Astrocyte (in vitro differentiated cells and primary cell): ENCODE results near the gene MAN1C1. TPM values are rescaled to one million over a fixed set of nuclear protein-coding genes. Genes with fewer than 3 reads are reported as not detected.
"Not testable (repeated sequence)": the region's sequence is repeated elsewhere in the genome, so short reads cannot be mapped to it uniquely, and the experiment has no call there.

Source experiments
- DNase-seq: peaks from one replicate; pipeline ENCODE4 v3.0.0-alpha.2; 2010; ENCODE audit warnings: low read depth
- FAIRE-seq: peaks from 2 replicates; lab custom pipeline; 2011; peaks lifted over from hg19 to GRCh38; lab: Jason Lieb, UNC
- H2AFZ ChIP-seq: 2 replicates; pipeline ENCODE4 v1.6.0; 2012; ENCODE audit warnings: low read depth, low read length, inconsistent platforms
- H3K27ac ChIP-seq: 2 replicates; pipeline ENCODE4 v1.5.1; 2011; ENCODE audit warnings: low read depth, low read length, inconsistent platforms
- H3K27me3 ChIP-seq: 2 replicates; pipeline ENCODE4 v1.6.0; 2011; ENCODE audit warnings: low read length, inconsistent platforms; ENCODE audit not compliant: insufficient read depth
- H3K36me3 ChIP-seq: 2 replicates; pipeline ENCODE4 v1.5.1; 2011; ENCODE audit warnings: low read length, inconsistent platforms; ENCODE audit not compliant: insufficient read depth
- H3K4me1 ChIP-seq: 2 replicates; pipeline ENCODE4 v1.5.1; 2011; ENCODE audit warnings: low read length, inconsistent platforms; ENCODE audit not compliant: insufficient read depth
- H3K4me2 ChIP-seq: 2 replicates; pipeline ENCODE4 v1.6.0; 2012; ENCODE audit warnings: low read length, inconsistent platforms
- H3K4me3 ChIP-seq: 2 replicates; pipeline ENCODE4 v1.5.1; 2011; ENCODE audit warnings: low read depth, mild to moderate bottlenecking, low read length, inconsistent platforms; ENCODE audit not compliant: insufficient read depth
- H3K79me2 ChIP-seq: 2 replicates; pipeline ENCODE4 v1.6.0; 2012; ENCODE audit warnings: mild to moderate bottlenecking, low read length, inconsistent platforms; ENCODE audit not compliant: insufficient read depth
- H3K9ac ChIP-seq: 2 replicates; pipeline ENCODE4 v1.6.0; 2012; ENCODE audit warnings: mild to moderate bottlenecking, low read length, inconsistent platforms
- H3K9me3 ChIP-seq: 2 replicates; pipeline ENCODE4 v1.5.1; 2012; ENCODE audit warnings: low read depth, mild to moderate bottlenecking, low read length, inconsistent platforms; ENCODE audit not compliant: insufficient read depth
- H4K20me1 ChIP-seq: 2 replicates; pipeline ENCODE4 v1.6.0; 2012; ENCODE audit warnings: low read length, inconsistent platforms; ENCODE audit not compliant: insufficient read depth
- H3K27ac Mint-ChIP-seq: one replicate; pipeline ENCODE4 v1.8.0; 2021; ENCODE audit warnings: mild to moderate bottlenecking, mixed read lengths; ENCODE audit not compliant: unreplicated experiment
- H3K27me3 Mint-ChIP-seq: one replicate; pipeline ENCODE4 v1.8.0; 2021; ENCODE audit warnings: low read depth, mixed read lengths; ENCODE audit not compliant: unreplicated experiment
- H3K36me3 Mint-ChIP-seq: one replicate; pipeline ENCODE4 v1.8.0; 2021; ENCODE audit warnings: low read depth, mixed read lengths; ENCODE audit not compliant: unreplicated experiment
- H3K4me1 Mint-ChIP-seq: one replicate; pipeline ENCODE4 v1.8.0; 2021; ENCODE audit warnings: low read depth, mixed read lengths; ENCODE audit not compliant: unreplicated experiment
- H3K4me3 Mint-ChIP-seq: one replicate; pipeline ENCODE4 v1.8.0; 2021; ENCODE audit warnings: mild to moderate bottlenecking, moderate library complexity, mixed read lengths; ENCODE audit not compliant: unreplicated experiment
- H3K9me3 Mint-ChIP-seq: one replicate; pipeline ENCODE4 v1.8.0; 2021; ENCODE audit warnings: mild to moderate bottlenecking, mixed read lengths; ENCODE audit not compliant: unreplicated experiment
- CTCF ChIP-seq: IDR thresholded peaks from 2 replicates; pipeline ENCODE4 v1.5.1; 2011; ENCODE audit warnings: low read depth, mild to moderate bottlenecking, inconsistent platforms, low read length, moderate library complexity; ENCODE audit not compliant: insufficient read depth
- EZH2 ChIP-seq: IDR thresholded peaks from 2 replicates; pipeline ENCODE4 v1.6.1; 2012; ENCODE audit warnings: mild to moderate bottlenecking, low read length, inconsistent platforms; ENCODE audit not compliant: insufficient read depth
- total RNA-seq: library from RNA; stranded (reverse); gene quantifications from 2 replicates; pipeline ENCODE4 v1.2.1, GENCODE V29; 2021

Gene MAN1C1
- total RNA-seq, 1 donor from 2014 or later, result 0.86 TPM

- no peak overlapping the region for H2AFZ ChIP-seq
- H3K4me2 ChIP-seq, result no peak overlapping the region
- H3K9me3 Mint-ChIP-seq, result peaks cover 20% of the 10 kb centered on the region
- H3K27ac ChIP-seq, result no peak overlapping the region
- peaks cover under 1% of the 10 kb centered on the region for H3K4me1 Mint-ChIP-seq
- H3K27me3 Mint-ChIP-seq, result peaks cover 3% of the 10 kb centered on the region
- DNase-seq (no peak), FAIRE-seq (no peak)
- no peak overlapping the region for H3K27ac Mint-ChIP-seq
- H3K4me3 Mint-ChIP-seq, result no peak overlapping the region
- peaks cover 4% of the 10 kb centered on the region for H3K9me3 ChIP-seq
- H3K4me1 ChIP-seq, result no peaks in the 10 kb centered on the region
- TF ChIP-seq EZH2, result no peak
- TF ChIP-seq CTCF, result no peak
- H3K36me3 ChIP-seq, result no peaks in the 10 kb centered on the region
- no peaks in the 10 kb centered on the region for H3K79me2 ChIP-seq
- no peak overlapping the region for H3K9ac ChIP-seq
- H4K20me1 ChIP-seq, result no peaks in the 10 kb centered on the region
- H3K4me3 ChIP-seq, result no peak overlapping the region
- H3K27me3 ChIP-seq, result peaks cover 3% of the 10 kb centered on the region
- no peaks in the 10 kb centered on the region for H3K36me3 Mint-ChIP-seq
Observed at GRCh38 chr1:25634896-25635295, 18.3 kb downstream of the MAN1C1 start.

- not testable (repeated sequence) for H4K20me1 ChIP-seq, H3K4me2 ChIP-seq, H3K4me3 ChIP-seq, DNase-seq, H3K27ac Mint-ChIP-seq, H3K4me1 ChIP-seq, H2AFZ ChIP-seq, H3K79me2 ChIP-seq, FAIRE-seq, H3K27ac ChIP-seq, H3K36me3 ChIP-seq, H3K36me3 Mint-ChIP-seq, H3K4me3 Mint-ChIP-seq, H3K4me1 Mint-ChIP-seq, H3K27me3 Mint-ChIP-seq, H3K9ac ChIP-seq, H3K9me3 ChIP-seq
- H3K9me3 Mint-ChIP-seq, result peaks cover 20% of the 10 kb centered on the region
- H3K27me3 ChIP-seq, result peaks cover 16% of the 10 kb centered on the region
Observed at GRCh38 chr1:25636141-25636540, 19.6 kb downstream of the MAN1C1 start.

GRCh38 chr1:25640646-25641328 lies 24.2 kb downstream of the MAN1C1 start:
- FAIRE-seq (no peak), DNase-seq (no peak)
- Mint-ChIP-seq H3K4me1 (no peaks in the 10 kb centered on the region), H3K36me3 (no peaks in the 10 kb centered on the region), H3K27me3 (peaks cover 33% of the 10 kb centered on the region), H3K9me3 (peaks cover 12% of the 10 kb centered on the region), H3K27ac (no peak overlapping the region), H3K4me3 (no peak overlapping the region)
- Histone ChIP-seq H2AFZ (no peak overlapping the region), H3K79me2 (no peaks in the 10 kb centered on the region), H3K9ac (no peak overlapping the region), H3K4me3 (no peak overlapping the region), H3K27ac (no peak overlapping the region), H3K9me3 (peaks cover 2% of the 10 kb centered on the region), H4K20me1 (no peaks in the 10 kb centered on the region), H3K4me1 (no peaks in the 10 kb centered on the region), H3K27me3 (peaks cover 42% of the 10 kb centered on the region), H3K36me3 (no peaks in the 10 kb centered on the region), H3K4me2 (no peak overlapping the region)
- no peak for TF ChIP-seq EZH2
- TF ChIP-seq CTCF, result no peak
